Smooth muscle cell (in vitro differentiated cells): Measurements from ENCODE around the gene PAX8. TPM values are rescaled to one million over a fixed set of nuclear protein-coding genes. Genes with fewer than 3 reads are reported as not detected.
"Not testable (repeated sequence)": the region's sequence is repeated elsewhere in the genome, so short reads cannot be mapped to it uniquely, and the experiment has no call there.

ENCODE experiments used
- DNase-seq: peaks from one replicate; lab custom pipeline; 2025; ENCODE audit not compliant: unreplicated experiment; lab: John Stamatoyannopoulos, UW
- H2AFZ ChIP-seq: fragments of 200-600 bp; sonication (generic); 2 replicates; pipeline ENCODE4 v1.6.0; 2016; ENCODE audit warnings: antibody characterized with exemption, low read depth, mild to moderate bottlenecking
- H3F3A ChIP-seq: fragments of 200-600 bp; sonication (generic); 2 replicates; pipeline ENCODE4 v1.6.0; 2017; ENCODE audit warnings: antibody characterized with exemption, low read depth
- H3K27ac ChIP-seq: fragments of 200-600 bp; sonication (generic); 2 replicates; pipeline ENCODE4 v1.5.1; 2016; ENCODE audit warnings: low read depth, mild to moderate bottlenecking
- H3K27me3 ChIP-seq: fragments of 200-600 bp; sonication (generic); 2 replicates; pipeline ENCODE4 v1.6.1; 2016; ENCODE audit warnings: low read depth, mild to moderate bottlenecking
- H3K36me3 ChIP-seq: fragments of 200-600 bp; sonication (generic); 2 replicates; pipeline ENCODE4 v1.5.1; 2016; ENCODE audit warnings: low read depth
- H3K4me1 ChIP-seq: fragments of 200-600 bp; sonication (generic); 2 replicates; pipeline ENCODE4 v1.5.1; 2016; ENCODE audit warnings: low read depth
- H3K4me2 ChIP-seq: fragments of 200-600 bp; sonication (generic); 2 replicates; pipeline ENCODE4 v1.6.0; 2016; ENCODE audit warnings: mild to moderate bottlenecking
- H3K4me3 ChIP-seq: fragments of 200-600 bp; sonication (generic); 2 replicates; pipeline ENCODE4 v1.5.1; 2016; ENCODE audit warnings: mild to moderate bottlenecking
- H3K79me2 ChIP-seq: fragments of 200-600 bp; sonication (generic); 2 replicates; pipeline ENCODE4 v1.6.0; 2016; ENCODE audit warnings: low read depth, mild to moderate bottlenecking
- H3K9ac ChIP-seq: fragments of 200-600 bp; sonication (generic); 2 replicates; pipeline ENCODE4 v1.6.0; 2016; ENCODE audit warnings: low read depth
- H3K9me3 ChIP-seq: fragments of 200-600 bp; sonication (generic); replicated peaks from 2 replicates; pipeline ENCODE4 v1.5.1; 2016; ENCODE audit warnings: low read depth
- H4K20me1 ChIP-seq: fragments of 200-600 bp; sonication (generic); 2 replicates; pipeline ENCODE4 v1.6.0; 2016; ENCODE audit warnings: low read depth
- CTCF ChIP-seq: fragments of 200-600 bp; sonication (generic); IDR thresholded peaks from 2 replicates; pipeline ENCODE4 v1.5.1; 2017; ENCODE audit warnings: borderline replicate concordance, mild to moderate bottlenecking, antibody characterized with exemption; ENCODE audit not compliant: insufficient read depth, poor library complexity, severe bottlenecking
- WGBS: methylation state at CpG from one replicate; pipeline ENCODE4 v1.1.7; 2016; ENCODE audit warnings: low lambda C conversion rate; 5-methylcytosine and 5-hydroxymethylcytosine counted together
- polyA plus RNA-seq: library from polyadenylated mRNA; unstranded; fragments of >200 nt; fragmentation: Nextera tagmentation; extraction: Ambion mirVana; gene quantifications from 2 replicates; pipeline ENCODE4 v1.2.1, GENCODE V29; 2016
- total RNA-seq: library from RNA; depleted of rRNA; stranded (reverse); fragments of >200 nt; gene quantifications from 2 replicates; pipeline ENCODE4 v1.2.3, GENCODE V29; 2014

The PAX8 gene
- total RNA-seq (not detected in 2 replicates), polyA plus RNA-seq (0.34 TPM in 1 of 2 replicates, not detected in the other)

GRCh38 chr2:113278742-113279139, at the start of gene PAX8:
Gene PAX8 (minus strand): TSS chr2:113278921. CDS start chr2:113278394, 527 bp downstream.
- H3K27ac ChIP-seq, result no peak within 1 kb of the TSS
- H3K36me3 ChIP-seq, result no peaks in the 10 kb centered on the region
- H3F3A ChIP-seq, result no peaks in the 10 kb centered on the region
- DNase-seq, result no peak
- H2AFZ ChIP-seq, result no peak within 1 kb of the TSS
- H4K20me1 ChIP-seq, result no peaks in the 10 kb centered on the region
- no peak for TF ChIP-seq CTCF
- H3K9me3 ChIP-seq, result no peaks in the 10 kb centered on the region
- H3K4me1 ChIP-seq, result peaks cover 7% of the 10 kb centered on the region
- no peaks in the 10 kb centered on the region for H3K79me2 ChIP-seq
- peaks cover 73% of the 10 kb centered on the region for H3K27me3 ChIP-seq
- no peak within 1 kb of the TSS for H3K4me3 ChIP-seq
- H3K9ac ChIP-seq, result no peak within 1 kb of the TSS
- H3K4me2 ChIP-seq, result peak within 1 kb of the TSS; percentile 54
- 29% methylated on average over 18 of the region's 18 CpGs for WGBS

- Histone ChIP-seq H4K20me1 (no peaks in the 10 kb centered on the region), H3K79me2 (no peaks in the 10 kb centered on the region), H3K27ac (no peak overlapping the region), H3K9me3 (no peaks in the 10 kb centered on the region), H3K27me3 (no peaks in the 10 kb centered on the region), H3K4me2 (no peak overlapping the region), H2AFZ (no peak overlapping the region), H3K9ac (no peak overlapping the region), H3K36me3 (no peaks in the 10 kb centered on the region), H3F3A (no peaks in the 10 kb centered on the region), H3K4me1 (no peaks in the 10 kb centered on the region), H3K4me3 (no peak overlapping the region)
- 96% methylated on average over 3 of the region's 3 CpGs for WGBS
- no peak for DNase-seq
- TF ChIP-seq CTCF, result no peak
Measured at GRCh38 chr2:113328043-113328442, 49.3 kb upstream of the PAX8 start.

- H3F3A ChIP-seq, H3K79me2 ChIP-seq, H3K36me3 ChIP-seq, H3K27ac ChIP-seq, H3K9me3 ChIP-seq, H3K4me1 ChIP-seq, H4K20me1 ChIP-seq, H3K9ac ChIP-seq, H3K27me3 ChIP-seq, DNase-seq: not testable (repeated sequence)
- peak overlapping the region; percentile 90 for H2AFZ ChIP-seq
- WGBS, result 9% methylated on average over 14 of the region's 14 CpGs
- peak overlapping the region; percentile 91 for H3K4me2 ChIP-seq
- H3K4me3 ChIP-seq, result peak overlapping the region; percentile 62
Measured at GRCh38 chr2:113325161-113325731, 46.5 kb upstream of the PAX8 start.

GRCh38 chr2:113324684-113325160, 46.0 kb upstream of the PAX8 start:
- Histone ChIP-seq H4K20me1 (no peaks in the 10 kb centered on the region), H3K36me3 (no peaks in the 10 kb centered on the region), H3K4me2 (peak overlapping the region; percentile 91), H3K4me3 (peak overlapping the region; percentile 62), H3K27me3 (no peaks in the 10 kb centered on the region), H3K4me1 (no peaks in the 10 kb centered on the region), H2AFZ (peak overlapping the region; percentile 90), H3K9ac (no peak overlapping the region), H3K79me2 (no peaks in the 10 kb centered on the region), H3F3A (no peaks in the 10 kb centered on the region), H3K27ac (no peak overlapping the region), H3K9me3 (no peaks in the 10 kb centered on the region)
- 2% methylated on average over 11 of the region's 27 CpGs for WGBS
- no peak for TF ChIP-seq CTCF
- peak; percentile 25 for DNase-seq

- H3K27me3 ChIP-seq, H3K36me3 ChIP-seq, H3K9me3 ChIP-seq, H4K20me1 ChIP-seq, H3K4me2 ChIP-seq, H3K79me2 ChIP-seq, H3F3A ChIP-seq, H3K4me3 ChIP-seq, H3K27ac ChIP-seq, H3K9ac ChIP-seq, H3K4me1 ChIP-seq, H2AFZ ChIP-seq, DNase-seq: not testable (repeated sequence)
- WGBS, result 91% methylated on average over 5 of the region's 5 CpGs
Measured at GRCh38 chr2:113323129-113323528, 44.4 kb upstream of the PAX8 start.

- not testable (repeated sequence) for H3K36me3 ChIP-seq, DNase-seq, H3K27ac ChIP-seq, H3K4me3 ChIP-seq, H2AFZ ChIP-seq, H3K4me2 ChIP-seq, H3K9ac ChIP-seq, H3K9me3 ChIP-seq, H4K20me1 ChIP-seq, H3K79me2 ChIP-seq, H3F3A ChIP-seq, H3K4me1 ChIP-seq
- peaks cover 31% of the 10 kb centered on the region for H3K27me3 ChIP-seq
- WGBS, result 85% methylated on average over 7 of the region's 7 CpGs
Measured at GRCh38 chr2:113320106-113320505, 41.4 kb upstream of the PAX8 start.
